GM23248 (cell line): ENCODE results near the gene SLC38A5. TPM values are rescaled to one million over a fixed set of nuclear protein-coding genes. Genes with fewer than 3 reads are reported as not detected.

Experiments
- DNase-seq: peaks from one replicate; pipeline ENCODE4 v3.0.0-alpha.2; 2015
- H2AFZ ChIP-seq: fragments of 200-600 bp; sonication (generic); 2 replicates; pipeline ENCODE4 v1.6.1; 2016; ENCODE audit warnings: antibody characterized with exemption
- H3F3A ChIP-seq: fragments of 200-600 bp; sonication (generic); 2 replicates; pipeline ENCODE4 v1.6.1; 2016; ENCODE audit warnings: mild to moderate bottlenecking, antibody characterized with exemption, mixed run types; ENCODE audit not compliant: insufficient read depth
- H3K27ac ChIP-seq: fragments of 200-600 bp; sonication (generic); 2 replicates; pipeline ENCODE4 v1.5.1; 2016; ENCODE audit warnings: mild to moderate bottlenecking
- H3K27me3 ChIP-seq: fragments of 200-600 bp; sonication (generic); replicated peaks from 2 replicates; pipeline ENCODE4 v1.6.1; 2016; ENCODE audit warnings: mild to moderate bottlenecking; ENCODE audit not compliant: insufficient read depth
- H3K36me3 ChIP-seq: fragments of 200-600 bp; sonication (generic); 2 replicates; pipeline ENCODE4 v1.6.1; 2016; ENCODE audit warnings: low read depth, mild to moderate bottlenecking
- H3K4me1 ChIP-seq: fragments of 200-600 bp; sonication (generic); 2 replicates; pipeline ENCODE4 v1.6.1; 2016; ENCODE audit warnings: mild to moderate bottlenecking; ENCODE audit not compliant: insufficient read depth
- H3K4me2 ChIP-seq: fragments of 200-600 bp; sonication (generic); one replicate; pipeline ENCODE4 v1.6.1; 2016; ENCODE audit warnings: mild to moderate bottlenecking; ENCODE audit not compliant: unreplicated experiment
- H3K4me3 ChIP-seq: fragments of 200-600 bp; sonication (generic); 2 replicates; pipeline ENCODE4 v1.5.1; 2016; ENCODE audit warnings: mild to moderate bottlenecking
- H3K79me2 ChIP-seq: fragments of 200-600 bp; sonication (generic); 2 replicates; pipeline ENCODE4 v1.6.1; 2016; ENCODE audit warnings: mild to moderate bottlenecking; ENCODE audit not compliant: insufficient read depth
- H3K9ac ChIP-seq: fragments of 200-600 bp; sonication (generic); 2 replicates; pipeline ENCODE4 v1.6.1; 2016; ENCODE audit warnings: mild to moderate bottlenecking
- H3K9me2 ChIP-seq: fragments of 200-600 bp; sonication (generic); 2 replicates; pipeline ENCODE4 v1.6.1; 2016; ENCODE audit warnings: mixed run types, mild to moderate bottlenecking, moderate library complexity; ENCODE audit not compliant: insufficient read depth
- H3K9me3 ChIP-seq: fragments of 200-600 bp; sonication (generic); one replicate; pipeline ENCODE4 v1.6.1; 2017; ENCODE audit warnings: low read depth
- H4K20me1 ChIP-seq: fragments of 200-600 bp; sonication (generic); 2 replicates; pipeline ENCODE4 v1.6.0; 2016; ENCODE audit not compliant: insufficient read depth
- EZH2 ChIP-seq: fragments of 200-600 bp; sonication (generic); IDR thresholded peaks from 2 replicates; pipeline ENCODE4 v1.6.1; 2018; ENCODE audit warnings: antibody characterized with exemption, mild to moderate bottlenecking; ENCODE audit not compliant: insufficient read depth, poor library complexity, severe bottlenecking
- EZH2phosphoT487 ChIP-seq: fragments of 200-600 bp; sonication (generic); IDR thresholded peaks from 2 replicates; pipeline ENCODE4 v1.6.1; 2018; ENCODE audit warnings: antibody characterized with exemption, moderate library complexity, mild to moderate bottlenecking, low read depth; ENCODE audit not compliant: insufficient read depth
- WGBS, 2 experiments: methylation state at CpG; one replicate each; pipeline ENCODE4 v1.1.6; 2015 to 2017; ENCODE audit warnings: low lambda C conversion rate in 2 of 2, low coverage in 1 of 2; ENCODE audit errors: missing lambda C conversion rate in 2 of 2; 5-methylcytosine and 5-hydroxymethylcytosine counted together
- in situ Hi-C: fragments of 300-500 bp; cut with MboI; formaldehyde crosslinking; loops from 2 replicates; pipeline ENCODE4 v1.15.0; 2020
- polyA plus RNA-seq: library from polyadenylated mRNA; unstranded; fragments of >200 nt; fragmentation: Nextera tagmentation; extraction: Ambion mirVana; gene quantifications from 2 replicates; pipeline ENCODE4 v1.2.1, GENCODE V29; 2016
- total RNA-seq: library from RNA; depleted of rRNA; stranded (reverse); fragments of >200 nt; shearing (Covaris generic); gene quantifications from 2 replicates; pipeline ENCODE4 v1.2.3, GENCODE V29; 2014

Gene SLC38A5
- total and polyA plus RNA-seq, 2 experiments from 2014 or later: 32.4 to 35.3 TPM

- 96 to 100% methylated on average over 10 to 19 of the region's 20 CpGs for WGBS, 2 experiments
- no peak overlapping the region for H3K27ac ChIP-seq
- no peak overlapping the region for H3K4me3 ChIP-seq
- no peaks in the 10 kb centered on the region for H3F3A ChIP-seq
- no peak for DNase-seq
- no peaks in the 10 kb centered on the region for H3K4me1 ChIP-seq
- H2AFZ ChIP-seq: no peak overlapping the region
- TF ChIP-seq EZH2 (no peak), EZH2phosphoT487 (no peak)
- in situ Hi-C loops: no loop called here
- H3K79me2 ChIP-seq: no peaks in the 10 kb centered on the region
- no peak overlapping the region for H3K9ac ChIP-seq
- H3K36me3 ChIP-seq: no peaks in the 10 kb centered on the region
- H3K27me3 ChIP-seq: no peaks in the 10 kb centered on the region
- no peaks in the 10 kb centered on the region for H3K9me2 ChIP-seq
- H3K4me2 ChIP-seq: no peak overlapping the region
- H3K9me3 ChIP-seq: no peaks in the 10 kb centered on the region
- no peaks in the 10 kb centered on the region for H4K20me1 ChIP-seq
Measured at GRCh38 chrX:48512371-48512935, 42.4 kb upstream of the SLC38A5 start.

- H3K27ac ChIP-seq: no peak overlapping the region
- no peaks in the 10 kb centered on the region for H3K79me2 ChIP-seq
- no peak overlapping the region for H3K4me2 ChIP-seq
- peak; percentile 39 for DNase-seq
- H3F3A ChIP-seq: no peaks in the 10 kb centered on the region
- H3K9ac ChIP-seq: no peak overlapping the region
- H3K9me2 ChIP-seq: no peaks in the 10 kb centered on the region
- no peak overlapping the region for H3K4me3 ChIP-seq
- in situ Hi-C loops: no loop called here
- TF ChIP-seq EZH2 (no peak), EZH2phosphoT487 (no peak)
- no peak overlapping the region for H2AFZ ChIP-seq
- H3K9me3 ChIP-seq: no peaks in the 10 kb centered on the region
- H3K4me1 ChIP-seq: no peaks in the 10 kb centered on the region
- H3K27me3 ChIP-seq: no peaks in the 10 kb centered on the region
- H3K36me3 ChIP-seq: no peaks in the 10 kb centered on the region
- no peaks in the 10 kb centered on the region for H4K20me1 ChIP-seq
- WGBS, 2 experiments: 85% methylated on average over 4 of the region's 4 CpGs; no CpG with 5 or more reads in 1 of the 2 experiments
Measured at GRCh38 chrX:48511560-48511959, 41.5 kb upstream of the SLC38A5 start.

- H3K9me2 ChIP-seq: no peaks in the 10 kb centered on the region
- no peak for TF ChIP-seq EZH2
- no peak for TF ChIP-seq EZH2phosphoT487
- in situ Hi-C loops: no loop called here
- H2AFZ ChIP-seq: peak overlapping the region; percentile 96
- no peaks in the 10 kb centered on the region for H3K79me2 ChIP-seq
- peak overlapping the region; percentile 91 for H3K4me3 ChIP-seq
- no peaks in the 10 kb centered on the region for H4K20me1 ChIP-seq
- H3K9me3 ChIP-seq: no peaks in the 10 kb centered on the region
- no peak overlapping the region for H3K27ac ChIP-seq
- peak overlapping the region; percentile 88 for H3K9ac ChIP-seq
- H3K36me3 ChIP-seq: no peaks in the 10 kb centered on the region
- DNase-seq: peak; percentile 23
- WGBS, 2 experiments: 22 to 27% methylated on average over 7 to 11 of the region's 11 CpGs
- peak overlapping the region; percentile 78 for H3K4me2 ChIP-seq
- H3F3A ChIP-seq: no peaks in the 10 kb centered on the region
- H3K27me3 ChIP-seq: no peaks in the 10 kb centered on the region
- no peaks in the 10 kb centered on the region for H3K4me1 ChIP-seq
Measured at GRCh38 chrX:48509619-48510018, 39.6 kb upstream of the SLC38A5 start.

- WGBS, 2 experiments: 3 to 13% methylated on average over 5 to 16 of the region's 16 CpGs
- no peak for TF ChIP-seq EZH2phosphoT487
- TF ChIP-seq EZH2: no peak
- DNase-seq: peak; percentile 14
Measured at GRCh38 chrX:48509245-48509590, 39.2 kb upstream of the SLC38A5 start.

More at GRCh38 chrX:48509245-48509590, 39.2 kb upstream of the SLC38A5 start:
- peak overlapping the region; percentile 96 for H2AFZ ChIP-seq
- no peaks in the 10 kb centered on the region for H3K36me3 ChIP-seq
- H3K27ac ChIP-seq: peak overlapping the region; percentile 49; the same call in 1 of the 2 replicates
- no peaks in the 10 kb centered on the region for H3K9me3 ChIP-seq
- in situ Hi-C loops: no loop called here
- H3K9ac ChIP-seq: peak overlapping the region; percentile 88
- H3K27me3 ChIP-seq: no peaks in the 10 kb centered on the region
- H3K4me2 ChIP-seq: peak overlapping the region; percentile 78
- H3K79me2 ChIP-seq: no peaks in the 10 kb centered on the region
- H3F3A ChIP-seq: no peaks in the 10 kb centered on the region
- no peaks in the 10 kb centered on the region for H3K9me2 ChIP-seq
- no peaks in the 10 kb centered on the region for H3K4me1 ChIP-seq
- peak overlapping the region; percentile 91 for H3K4me3 ChIP-seq
- H4K20me1 ChIP-seq: no peaks in the 10 kb centered on the region
